GM23338 (cell line): ENCODE measurements around the gene ETV1. TPM values are rescaled to one million over a fixed set of nuclear protein-coding genes. Genes with fewer than 3 reads are reported as not detected.

Source experiments
- ATAC-seq: fragments of 200-7000 bp; cut with Tn5 transposase; 3 replicates; pipeline ENCODE4 v1.9.1; 2020
- DNase-seq: peaks from one replicate; pipeline ENCODE4 v3.0.0-alpha.2; 2015; ENCODE audit warnings: low spot score
- H2AFZ ChIP-seq: fragments of 200-600 bp; sonication (generic); 2 replicates; pipeline ENCODE4 v1.8.0; 2016; ENCODE audit warnings: antibody characterized with exemption, mild to moderate bottlenecking, moderate library complexity
- H3F3A ChIP-seq: fragments of 200-600 bp; sonication (generic); replicated peaks from 2 replicates; pipeline ENCODE4 v1.8.0; 2017; ENCODE audit warnings: antibody characterized with exemption, mixed run types, low read depth
- H3K27ac ChIP-seq: fragments of 200-600 bp; sonication (generic); 2 replicates; pipeline ENCODE4 v1.6.1; 2016; ENCODE audit warnings: low read depth
- H3K27me3 ChIP-seq: fragments of 200-600 bp; sonication (generic); 2 replicates; pipeline ENCODE4 v1.8.0; 2016; ENCODE audit warnings: mild to moderate bottlenecking, mixed run types, moderate library complexity; ENCODE audit not compliant: insufficient read depth
- H3K36me3 ChIP-seq: fragments of 200-600 bp; sonication (generic); 2 replicates; pipeline ENCODE4 v1.8.0; 2016; ENCODE audit warnings: mild to moderate bottlenecking; ENCODE audit not compliant: insufficient read depth
- H3K4me1 ChIP-seq: fragments of 200-600 bp; sonication (generic); 2 replicates; pipeline ENCODE4 v1.8.0; 2016; ENCODE audit warnings: mild to moderate bottlenecking, moderate library complexity; ENCODE audit not compliant: insufficient read depth
- H3K4me2 ChIP-seq: fragments of 200-600 bp; sonication (generic); 2 replicates; pipeline ENCODE4 v1.7.1; 2017; ENCODE audit warnings: mixed run types
- H3K4me3 ChIP-seq: fragments of 200-600 bp; sonication (generic); 2 replicates; pipeline ENCODE4 v1.6.1; 2016; ENCODE audit warnings: mixed run types
- H3K79me2 ChIP-seq: fragments of 200-600 bp; sonication (generic); replicated peaks from 2 replicates; pipeline ENCODE4 v1.8.0; 2017; ENCODE audit warnings: mild to moderate bottlenecking; ENCODE audit not compliant: insufficient read depth
- H3K9me2 ChIP-seq: fragments of 200-600 bp; sonication (generic); 2 replicates; pipeline ENCODE4 v1.8.0; 2017; ENCODE audit not compliant: insufficient read depth
- H4K20me1 ChIP-seq: fragments of 200-600 bp; sonication (generic); replicated peaks from 2 replicates; pipeline ENCODE4 v1.8.0; 2017; ENCODE audit warnings: mild to moderate bottlenecking; ENCODE audit not compliant: insufficient read depth
- H3K27ac Mint-ChIP-seq: 2 replicates; pipeline ENCODE4 v1.8.0; 2020; ENCODE audit warnings: inconsistent platforms, mild to moderate bottlenecking, moderate library complexity, mixed read lengths
- H3K27me3 Mint-ChIP-seq: 3 replicates; pipeline ENCODE4 v1.8.0; 2022; ENCODE audit warnings: low read depth, mild to moderate bottlenecking, moderate library complexity, mixed read lengths, inconsistent platforms; ENCODE audit not compliant: insufficient read depth, poor library complexity
- H3K36me3 Mint-ChIP-seq: 3 replicates; pipeline ENCODE4 v1.8.0; 2021; ENCODE audit warnings: low read depth, mild to moderate bottlenecking, inconsistent platforms, moderate library complexity, mixed read lengths
- H3K4me1 Mint-ChIP-seq: 3 replicates; pipeline ENCODE4 v1.8.0; 2020; ENCODE audit warnings: mild to moderate bottlenecking, inconsistent platforms, mixed read lengths
- H3K4me3 Mint-ChIP-seq: 3 replicates; pipeline ENCODE4 v1.8.0; 2021; ENCODE audit warnings: moderate library complexity, mild to moderate bottlenecking, inconsistent platforms, mixed read lengths
- H3K9me3 Mint-ChIP-seq: 3 replicates; pipeline ENCODE4 v1.8.0; 2020; ENCODE audit warnings: moderate library complexity, mild to moderate bottlenecking, inconsistent platforms, mixed read lengths
- CREB1 ChIP-seq: fragments of 250-450 bp; sonication (Bioruptor Pico); IDR thresholded peaks from 2 replicates; pipeline ENCODE4 v1.5.0; 2020; ENCODE audit warnings: low read depth, mild to moderate bottlenecking, moderate library complexity
- CTCF ChIP-seq, 2 experiments: fragments of 200-600 bp in 1 of 2; sonication (generic) in 1 of 2; conservative IDR thresholded peaks; 2 replicates each; pipeline versions ENCODE4 v1.5.1 to v1.6.1; 2016 to 2017; ENCODE audit warnings: antibody characterized with exemption in 2 of 2, low read depth in 2 of 2, mild to moderate bottlenecking in 2 of 2, moderate library complexity in 1 of 2
- EZH2phosphoT487 ChIP-seq: fragments of 200-600 bp; sonication (generic); IDR thresholded peaks from one replicate; pipeline ENCODE4 v1.8.1; 2018; ENCODE audit warnings: antibody characterized with exemption; ENCODE audit not compliant: unreplicated experiment
- JUNB ChIP-seq: IDR thresholded peaks from one replicate; pipeline ENCODE4 v1.6.1; 2016; ENCODE audit warnings: antibody characterized with exemption; ENCODE audit not compliant: unreplicated experiment
- NANOG ChIP-seq: IDR thresholded peaks from 2 replicates; pipeline ENCODE4 v1.6.1; 2016; ENCODE audit warnings: antibody characterized with exemption, borderline replicate concordance
- POLR2AphosphoS5 ChIP-seq: IDR thresholded peaks from 2 replicates; pipeline ENCODE4 v1.6.1; 2016; ENCODE audit warnings: antibody characterized with exemption, low read depth
- REST ChIP-seq: IDR thresholded peaks from one replicate; pipeline ENCODE4 v1.6.1; 2018; ENCODE audit warnings: antibody characterized with exemption; ENCODE audit not compliant: unreplicated experiment
- STAT1 ChIP-seq: IDR thresholded peaks from one replicate; pipeline ENCODE4 v1.6.1; 2016; ENCODE audit warnings: antibody characterized with exemption; ENCODE audit not compliant: unreplicated experiment
- ZNF114 ChIP-seq: fragments of 250-450 bp; sonication (Bioruptor Pico); IDR thresholded peaks from 2 replicates; pipeline ENCODE4 v1.5.0; 2020; ENCODE audit warnings: mild to moderate bottlenecking, moderate library complexity
- ZNF331 ChIP-seq: fragments of 250-450 bp; sonication (Bioruptor Pico); IDR thresholded peaks from 2 replicates; pipeline ENCODE4 v1.5.0; 2020; ENCODE audit warnings: low read depth, mild to moderate bottlenecking, moderate library complexity
- ZNF462 ChIP-seq: fragments of 250-450 bp; sonication (Bioruptor Pico); IDR thresholded peaks from 2 replicates; pipeline ENCODE4 v1.5.0; 2020; ENCODE audit warnings: mild to moderate bottlenecking, moderate library complexity
- polyA plus RNA-seq: library from polyadenylated mRNA; unstranded; fragments of >200 nt; fragmentation: Nextera tagmentation; extraction: Ambion mirVana; gene quantifications from 2 replicates; pipeline ENCODE4 v1.2.1, GENCODE V29; 2016
- total RNA-seq: library from RNA; depleted of rRNA; stranded (reverse); fragments of >200 nt; shearing (Covaris generic); gene quantifications from 2 replicates; pipeline ENCODE4 v1.2.3, GENCODE V29; 2014

Gene ETV1
- total and polyA plus RNA-seq, 2 experiments from 2014 or later: 49.4 to 61.9 TPM

GRCh38 chr7:13948019-13948801 lies 41.3 kb downstream of the ETV1 start:
- H3F3A ChIP-seq: no peaks in the 10 kb centered on the region
- no peaks in the 10 kb centered on the region for H3K9me3 Mint-ChIP-seq
- H3K4me2 ChIP-seq: no peak overlapping the region
- H3K27me3 Mint-ChIP-seq: peaks cover 1% of the 10 kb centered on the region
- H3K36me3 Mint-ChIP-seq: peaks cover 22% of the 10 kb centered on the region; the same call in 2 of the 3 replicates
- peaks cover 37% of the 10 kb centered on the region; the same call in 2 of the 3 replicates for H3K4me1 Mint-ChIP-seq
- TF ChIP-seq NANOG: no peak
- no peak for TF ChIP-seq STAT1
- TF ChIP-seq JUNB: no peak
- no peak for TF ChIP-seq POLR2AphosphoS5
- TF ChIP-seq ZNF331 (CRISPR knock-in tag): no peak
- no peak for TF ChIP-seq REST
- TF ChIP-seq CTCF (conservative IDR thresholded peaks at IDR 0.05; ENCODE audit: low read depth in 2 of 2): no peak
- no peaks in the 10 kb centered on the region for H3K9me2 ChIP-seq
- H3K4me3 Mint-ChIP-seq: no peak overlapping the region
- no peak overlapping the region for H3K4me3 ChIP-seq
- H3K27ac ChIP-seq: peak overlapping the region; percentile 10; the same call in 1 of the 2 replicates
- H4K20me1 ChIP-seq: no peaks in the 10 kb centered on the region; the same call in 1 of the 2 replicates
- no peak overlapping the region for H2AFZ ChIP-seq
- H3K36me3 ChIP-seq: no peaks in the 10 kb centered on the region
- peaks cover 38% of the 10 kb centered on the region for H3K79me2 ChIP-seq
- no peaks in the 10 kb centered on the region for H3K27me3 ChIP-seq
- no peak overlapping the region for H3K27ac Mint-ChIP-seq
- ATAC-seq (no peak), DNase-seq (no peak)
- H3K4me1 ChIP-seq: peaks cover 28% of the 10 kb centered on the region

GRCh38 chr7:13947535-13947934 lies 41.9 kb downstream of the ETV1 start:
- H3K27ac ChIP-seq: no peak overlapping the region
- ATAC-seq (no peak), DNase-seq (no peak)
- no peaks in the 10 kb centered on the region for H3K36me3 ChIP-seq
- no peak overlapping the region for H3K4me3 ChIP-seq
- peaks cover 34% of the 10 kb centered on the region for H3K4me1 Mint-ChIP-seq
- H3K27me3 ChIP-seq: no peaks in the 10 kb centered on the region
- H3K27ac Mint-ChIP-seq: no peak overlapping the region
- H3K4me3 Mint-ChIP-seq: no peak overlapping the region
- H3K9me3 Mint-ChIP-seq: no peaks in the 10 kb centered on the region
- H3K4me2 ChIP-seq: no peak overlapping the region
- H3F3A ChIP-seq: no peaks in the 10 kb centered on the region
- peaks cover 26% of the 10 kb centered on the region for H3K36me3 Mint-ChIP-seq
- H3K79me2 ChIP-seq: peaks cover 33% of the 10 kb centered on the region
- H2AFZ ChIP-seq: no peak overlapping the region
- H4K20me1 ChIP-seq: no peaks in the 10 kb centered on the region; the same call in 1 of the 2 replicates
- no peaks in the 10 kb centered on the region for H3K9me2 ChIP-seq
- H3K4me1 ChIP-seq: peaks cover 23% of the 10 kb centered on the region
- H3K27me3 Mint-ChIP-seq: peaks cover 1% of the 10 kb centered on the region
- TF ChIP-seq ZNF462 (CRISPR knock-in tag) (no peak), CREB1 (CRISPR knock-in tag) (no peak), EZH2phosphoT487 (no peak), ZNF114 (CRISPR knock-in tag) (no peak)
